Upper lobe of left lung (tissue), 4 donors: ENCODE measurements around the gene SPEF2.

ENCODE experiments used
- EP300 ChIP-seq, 4 donors: sonication (generic); formaldehyde crosslinking; IDR thresholded peaks; one replicate each; pipeline ENCODE4 v1.5.1; 2017; ENCODE audit warnings: antibody characterized with exemption in 4 of 4, control low read depth in 2 of 4
- POLR2A ChIP-seq, 4 donors: fragments of 450-650 bp; IDR thresholded peaks; one replicate each; pipeline ENCODE4 v1.5.1; 2016 to 2017; ENCODE audit warnings: antibody characterized with exemption in 4 of 4, mild to moderate bottlenecking in 2 of 4
- POLR2AphosphoS5 ChIP-seq, 2 donors: sonication (generic); formaldehyde crosslinking; IDR thresholded peaks; one replicate each; pipeline ENCODE4 v1.5.1; 2017; ENCODE audit warnings: antibody characterized with exemption in 2 of 2
- TF ChIP-seq, protein P1 (sequence below), 6 experiments: fragments of 450-650 bp in 4 of 6; fragments of 200-600 bp in 2 of 6; sonication (generic) in 2 of 6; IDR thresholded peaks; one replicate each; pipeline ENCODE4 v1.5.1; 2016 to 2019; ENCODE audit warnings: antibody characterized with exemption in 6 of 6

DNA sequence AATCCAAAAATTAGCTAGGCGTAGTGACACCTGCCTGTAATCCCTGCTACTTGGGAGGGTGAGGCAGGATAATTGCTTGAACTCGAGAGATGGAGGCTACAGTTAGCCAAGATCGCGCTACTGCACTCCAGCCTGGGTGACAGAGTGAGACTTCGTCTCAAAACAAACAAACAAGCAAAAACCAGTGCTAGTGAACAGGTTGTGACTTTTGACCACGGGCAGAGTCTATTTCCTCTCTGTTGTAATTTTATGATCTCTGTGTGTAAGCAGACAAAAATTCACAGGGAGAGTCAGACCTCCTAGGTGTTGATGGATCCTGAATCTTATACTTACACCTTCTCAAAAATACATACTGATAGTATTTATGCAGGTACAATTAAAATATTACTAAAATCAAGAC, 65.8 kb downstream of the SPEF2 start:
- TF ChIP-seq, protein P1, sequence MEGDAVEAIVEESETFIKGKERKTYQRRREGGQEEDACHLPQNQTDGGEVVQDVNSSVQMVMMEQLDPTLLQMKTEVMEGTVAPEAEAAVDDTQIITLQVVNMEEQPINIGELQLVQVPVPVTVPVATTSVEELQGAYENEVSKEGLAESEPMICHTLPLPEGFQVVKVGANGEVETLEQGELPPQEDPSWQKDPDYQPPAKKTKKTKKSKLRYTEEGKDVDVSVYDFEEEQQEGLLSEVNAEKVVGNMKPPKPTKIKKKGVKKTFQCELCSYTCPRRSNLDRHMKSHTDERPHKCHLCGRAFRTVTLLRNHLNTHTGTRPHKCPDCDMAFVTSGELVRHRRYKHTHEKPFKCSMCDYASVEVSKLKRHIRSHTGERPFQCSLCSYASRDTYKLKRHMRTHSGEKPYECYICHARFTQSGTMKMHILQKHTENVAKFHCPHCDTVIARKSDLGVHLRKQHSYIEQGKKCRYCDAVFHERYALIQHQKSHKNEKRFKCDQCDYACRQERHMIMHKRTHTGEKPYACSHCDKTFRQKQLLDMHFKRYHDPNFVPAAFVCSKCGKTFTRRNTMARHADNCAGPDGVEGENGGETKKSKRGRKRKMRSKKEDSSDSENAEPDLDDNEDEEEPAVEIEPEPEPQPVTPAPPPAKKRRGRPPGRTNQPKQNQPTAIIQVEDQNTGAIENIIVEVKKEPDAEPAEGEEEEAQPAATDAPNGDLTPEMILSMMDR (IDR thresholded peaks at IDR 0.05), result no peak
- no peak for TF ChIP-seq POLR2A (IDR thresholded peaks at IDR 0.05)
- no peak for TF ChIP-seq POLR2AphosphoS5 (IDR thresholded peaks at IDR 0.05)
- no peak for TF ChIP-seq EP300 (IDR thresholded peaks at IDR 0.05)
